Activated CD4-positive, alpha-beta T cell treated with anti-CD3 and anti-CD28 coated beads, Interleukin-2, amount 50 U/mL, for 24 hours (primary cell): Measurements from ENCODE around the gene NDUFA7.
"Not testable (repeated sequence)": the region's sequence is repeated elsewhere in the genome, so short reads cannot be mapped to it uniquely, and the experiment has no call there.

Experiments
- DNase-seq, 2 donors: peaks; one replicate each; pipeline ENCODE4 v3.0.0-alpha.2; 2020; ENCODE audit warnings: low read depth in 1 of 2, low spot score in 1 of 2

The NDUFA7 gene

DNA sequence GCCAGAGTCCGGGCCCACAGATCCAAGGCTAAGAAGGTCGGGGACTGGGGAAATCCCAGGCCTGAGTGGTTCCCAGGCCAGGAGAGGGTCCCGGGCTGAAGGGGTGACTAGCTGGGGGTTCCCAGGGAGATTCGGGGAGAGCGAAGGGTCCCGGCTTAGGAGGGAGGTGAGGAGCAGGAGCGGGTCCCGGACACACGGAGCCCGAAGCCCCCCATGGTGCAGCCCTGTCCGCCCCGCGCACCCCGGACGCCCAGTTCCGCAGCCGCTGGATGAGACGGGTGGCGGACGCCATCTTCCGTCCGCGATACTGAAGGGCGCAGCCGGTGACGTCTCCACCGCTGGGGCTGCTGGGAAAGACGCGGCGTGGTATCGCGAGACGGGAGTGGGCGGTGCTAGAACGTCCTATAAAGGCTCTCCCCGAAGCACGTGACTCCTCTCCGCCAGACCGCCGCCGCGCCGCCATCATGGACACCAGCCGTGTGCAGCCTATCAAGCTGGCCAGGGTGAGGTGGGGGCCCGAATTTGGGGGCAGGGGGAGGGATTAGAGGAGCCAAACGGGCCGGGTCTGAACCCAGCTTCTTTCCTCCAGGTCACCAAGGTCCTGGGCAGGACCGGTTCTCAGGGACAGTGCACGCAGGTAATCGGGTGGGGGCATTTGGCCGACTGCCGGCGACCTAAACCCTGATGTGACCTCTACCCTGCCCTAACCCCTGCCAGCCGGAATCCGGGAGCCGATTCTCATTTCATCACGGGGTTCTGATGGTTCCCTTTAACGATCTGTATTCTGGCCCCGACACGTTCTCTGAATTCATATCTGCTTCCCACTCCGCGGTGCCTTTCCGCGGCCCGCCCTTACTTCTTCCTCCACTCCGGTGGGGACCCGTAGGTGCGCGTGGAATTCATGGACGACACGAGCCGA is at the start of gene NDUFA7, which contains the start of gene RPS28:
Gene NDUFA7 (minus strand): TSS at position 309 of the 919 bp plus-strand sequence. CDS start 17 bp downstream, at position 292.
Gene RPS28 (plus strand): TSS at position 430 of the 919 bp plus-strand sequence. CDS start 35 bp downstream, at position 465.
- DNase-seq, result peak; percentile 94 to 96

GRCh38 chr19:8370176-8371010 is 49.2 kb upstream of the NDUFA7 start:
- DNase-seq, result no peak

- no peak for DNase-seq
Observed at GRCh38 chr19:8367327-8368001, 46.3 kb upstream of the NDUFA7 start.

GRCh38 chr19:8366961-8367326 is 45.8 kb upstream of the NDUFA7 start:
- no peak for DNase-seq

GRCh38 chr19:8366121-8366581 is 45.0 kb upstream of the NDUFA7 start:
- DNase-seq, result no peak

DNA sequence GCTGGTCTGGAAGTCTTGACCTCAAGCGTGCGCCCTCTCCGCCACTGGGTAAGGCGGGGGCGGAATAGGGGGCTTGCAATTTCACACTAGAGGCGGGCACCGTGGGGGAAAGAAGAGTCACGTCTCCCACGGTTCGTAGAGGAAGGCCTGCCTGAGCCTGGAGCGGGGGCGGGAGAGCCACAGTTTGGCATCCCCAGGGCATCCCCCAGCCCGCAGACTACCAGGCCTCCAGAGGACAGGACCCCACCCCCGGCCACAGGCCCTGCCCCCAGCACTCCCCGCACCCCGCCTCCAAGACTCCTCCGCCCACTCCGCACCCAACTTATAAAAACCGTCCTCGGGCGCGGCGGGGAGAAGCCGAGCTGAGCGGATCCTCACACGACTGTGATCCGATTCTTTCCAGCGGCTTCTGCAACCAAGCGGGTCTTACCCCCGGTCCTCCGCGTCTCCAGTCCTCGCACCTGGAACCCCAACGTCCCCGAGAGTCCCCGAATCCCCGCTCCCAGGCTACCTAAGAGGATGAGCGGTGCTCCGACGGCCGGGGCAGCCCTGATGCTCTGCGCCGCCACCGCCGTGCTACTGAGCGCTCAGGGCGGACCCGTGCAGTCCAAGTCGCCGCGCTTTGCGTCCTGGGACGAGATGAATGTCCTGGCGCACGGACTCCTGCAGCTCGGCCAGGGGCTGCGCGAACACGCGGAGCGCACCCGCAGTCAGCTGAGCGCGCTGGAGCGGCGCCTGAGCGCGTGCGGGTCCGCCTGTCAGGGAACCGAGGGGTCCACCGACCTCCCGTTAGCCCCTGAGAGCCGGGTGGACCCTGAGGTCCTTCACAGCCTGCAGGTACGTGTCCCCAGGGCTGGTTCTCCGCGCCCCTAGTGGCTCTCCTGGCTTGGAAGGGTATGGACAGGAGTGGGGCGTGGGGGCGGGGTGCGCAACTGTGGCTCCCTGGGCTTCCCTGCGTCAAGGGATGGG is 42.9 kb upstream of the NDUFA7 start, which contains the start of gene ANGPTL4:
Gene ANGPTL4 (plus strand): TSS at position 353 of the 969 bp plus-strand sequence. CDS start 167 bp downstream, at position 520.
- peak; percentile 19 to 32 for DNase-seq

GRCh38 chr19:8361921-8362793 is 41.0 kb upstream of the NDUFA7 start:
- no peak for DNase-seq

DNA sequence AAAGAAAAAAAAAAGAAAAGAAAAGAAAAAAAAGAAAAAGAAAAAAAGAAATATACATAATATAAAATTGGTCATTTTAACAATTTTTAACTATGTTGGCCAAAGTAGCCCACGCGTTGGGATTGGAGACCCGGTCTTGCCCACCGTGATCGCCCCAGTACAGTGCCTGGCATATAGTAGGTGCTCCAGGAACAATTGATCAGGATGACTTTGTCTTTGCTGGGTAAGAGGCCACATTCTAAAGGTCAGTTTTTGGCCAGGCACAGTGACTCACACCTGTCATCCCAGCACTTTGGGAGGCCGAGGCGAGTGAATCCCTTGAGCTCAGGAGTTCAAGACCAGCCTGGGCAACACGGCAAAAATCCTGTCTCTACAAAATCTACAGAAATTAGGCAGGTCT is 39.0 kb upstream of the NDUFA7 start:
- no peak for DNase-seq

- DNase-seq, result no peak
Observed at GRCh38 chr19:8358948-8359347, 37.8 kb upstream of the NDUFA7 start.

DNA sequence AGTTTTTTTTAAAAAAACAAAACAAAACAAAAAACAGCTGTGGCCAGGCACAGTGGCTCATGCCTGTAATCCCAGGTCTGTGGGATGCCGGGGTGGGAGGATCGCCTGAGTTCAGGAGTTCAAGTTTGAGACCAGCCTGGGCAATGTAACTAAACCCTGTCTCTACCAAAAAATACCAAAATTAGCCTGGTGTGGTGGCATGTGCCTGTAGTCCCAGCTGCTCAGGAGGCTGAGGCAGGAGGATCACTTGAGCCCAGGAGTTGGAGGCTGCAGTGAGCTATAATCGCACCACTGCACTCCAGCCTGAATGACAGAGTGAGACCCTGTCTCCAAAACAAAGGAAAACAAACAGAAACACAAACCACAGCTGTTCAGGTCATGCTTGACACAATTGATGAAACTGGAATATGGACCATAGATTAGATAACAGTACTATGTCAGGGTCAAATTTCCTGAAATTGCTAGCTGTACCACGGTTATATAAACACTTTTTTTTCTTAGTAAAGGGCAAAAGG is 35.9 kb upstream of the NDUFA7 start:
- no peak for DNase-seq

GRCh38 chr19:8355631-8356402 is 34.6 kb upstream of the NDUFA7 start:
- DNase-seq, result no peak

- not testable (repeated sequence) for DNase-seq
Observed at GRCh38 chr19:8352845-8353244, 31.7 kb upstream of the NDUFA7 start.

- no peak for DNase-seq
Observed at GRCh38 chr19:8352134-8352827, 31.1 kb upstream of the NDUFA7 start.

- not testable (repeated sequence) for DNase-seq
Observed at GRCh38 chr19:8349629-8350372, 28.6 kb upstream of the NDUFA7 start.

DNA sequence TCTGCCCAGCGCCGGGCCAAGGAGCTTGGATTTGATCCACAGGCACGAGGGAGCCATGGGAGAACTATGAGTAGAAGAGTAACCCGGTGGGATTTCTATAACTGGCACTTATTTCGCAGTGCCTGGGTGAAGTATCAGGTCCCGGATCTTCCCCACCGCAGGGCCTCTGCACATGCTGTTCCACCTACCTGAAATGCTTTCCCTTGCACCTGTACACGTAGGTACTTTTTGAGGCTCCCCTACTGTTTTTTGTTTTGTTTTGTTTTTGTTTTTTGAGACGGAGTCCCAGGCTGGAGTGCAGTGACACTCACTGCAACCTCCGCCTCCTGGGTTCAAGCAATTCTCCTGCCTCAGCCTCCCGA is 22.3 kb upstream of the NDUFA7 start:
- no peak for DNase-seq

GRCh38 chr19:8342684-8343482 is 21.7 kb upstream of the NDUFA7 start, which contains the start of gene KANK3:
TSS of gene KANK3 (minus strand) at chr19:8343262. CDS start at chr19:8337828, 5,434 bp downstream.
- DNase-seq, result peak; percentile 71 to 89
